ENCODE results near the gene TREM2. TPM values are rescaled to one million over a fixed set of nuclear protein-coding genes. Genes with fewer than 3 reads are reported as not detected.

The TREM2 gene
- total and polyA plus RNA-seq, 2 of the 8 experiments (the other 6 are each of a cell fraction or from before 2014, with no cell fraction given): 0.20 TPM; not detected in 1

- no peak overlapping the region for H4K91ac ChIP-seq (replicated peaks; ENCODE audit: insufficient read length, low read length)
- H4K20me1 ChIP-seq (replicated peaks in 1 of 2; ENCODE audit: control insufficient read depth in 1 of 2, insufficient read depth in 2 of 2, low read length in 2 of 2): no peaks in the 10 kb centered on the region
- H3K9me3 ChIP-seq (ENCODE audit: insufficient read depth in 2 of 2, low read depth in 1 of 2, low read length in 1 of 2): no peaks in the 10 kb centered on the region; a peak in 1 of 4 replicates
- no peak overlapping the region for H3K18ac ChIP-seq (ENCODE audit: extremely low read depth, low read length)
- no peak overlapping the region for H4K5ac ChIP-seq (ENCODE audit: insufficient read length, low read depth, low read length)
- DNase-seq (ENCODE audit: low read depth in 1 of 2, low spot score in 2 of 2) (no peak), FAIRE-seq (no peak)
- H2BK15ac ChIP-seq (ENCODE audit: low read length): no peak overlapping the region
- H3K4me1 ChIP-seq (replicated peaks in 1 of 4; ENCODE audit: control insufficient read depth in 3 of 4, insufficient read depth in 4 of 4, low read length in 3 of 4): peaks cover 0 to 12% (median 8%) of the 10 kb centered on the region in 4 experiments; a peak in 5 of 7 replicates
- H2BK5ac ChIP-seq (ENCODE audit: low read depth, low read length): no peak overlapping the region
- no peak overlapping the region for H3K4me3 ChIP-seq (ENCODE audit: extremely low read depth in 1 of 4, insufficient read depth in 2 of 4, low read depth in 3 of 4, low read length in 4 of 4)
- ChIA-PET CTCF (ENCODE audit: partially characterized antibody) (interaction anchor here (0.7 kb wide), 1 partner anchor 987 kb away, joined by 3 read pairs; no protein-coding TSS in a partner anchor), POLR2A (ENCODE audit: partially characterized antibody) (no interaction called here)
- no peak overlapping the region for H2BK20ac ChIP-seq (ENCODE audit: low read length)
- no peak overlapping the region for H3K27ac ChIP-seq (ENCODE audit: low read depth, low read length)
- WGBS, 2 experiments (ENCODE audit: extremely low coverage in 1 of 2, insufficient coverage in 1 of 2, insufficient read length in 1 of 2, insufficient replicate concordance in 2 of 2, low coverage in 1 of 2, low lambda C conversion rate in 2 of 2, missing lambda C conversion rate in 1 of 2): 89% methylated on average over 2 of the region's 2 CpGs; no CpG with 5 or more reads in 1 of the 2 experiments
- no peak overlapping the region for H3K56ac ChIP-seq (replicated peaks; ENCODE audit: insufficient read length, low read depth, low read length)
- no peak overlapping the region for H4K8ac ChIP-seq (ENCODE audit: extremely low read depth, insufficient read depth, low read length)
- H3K9ac ChIP-seq (replicated peaks in 1 of 4; ENCODE audit: extremely low read depth in 1 of 4, low read depth in 3 of 4, low read length in 3 of 4): no peak overlapping the region
- no peak overlapping the region for H3K4me2 ChIP-seq (ENCODE audit: insufficient read depth in 1 of 2, low read depth in 2 of 2, low read length in 2 of 2)
- no peak overlapping the region for H3K23ac ChIP-seq (ENCODE audit: insufficient read length)
- H2AFZ ChIP-seq (ENCODE audit: low read length): no peak overlapping the region
- no peak overlapping the region for H2AK5ac ChIP-seq (ENCODE audit: low read depth, low read length)
- H3K36me3 ChIP-seq (ENCODE audit: control insufficient read depth in 2 of 4, insufficient read depth in 4 of 4, low read length in 3 of 4): no peaks in the 10 kb centered on the region
- H2BK120ac ChIP-seq (replicated peaks; ENCODE audit: low read depth, low read length): no peak overlapping the region
- no peak overlapping the region for H2BK12ac ChIP-seq (ENCODE audit: low read depth, low read length)
- no peaks in the 10 kb centered on the region for H3K79me1 ChIP-seq (ENCODE audit: low read depth, low read length)
- no peaks in the 10 kb centered on the region for H3K79me2 ChIP-seq (ENCODE audit: control insufficient read depth in 1 of 2, insufficient read depth in 2 of 2, low read length in 2 of 2)
- H3K14ac ChIP-seq (ENCODE audit: insufficient read length): no peak overlapping the region
- no peak overlapping the region for H3K4ac ChIP-seq (replicated peaks; ENCODE audit: insufficient read length, low read depth, low read length)
- no peaks in the 10 kb centered on the region; the same call in 1 of the 2 replicates for H3K23me2 ChIP-seq (ENCODE audit: low read depth, low read length)
- H3K27me3 ChIP-seq (replicated peaks in 1 of 4; ENCODE audit: control insufficient read depth in 3 of 4, extremely low read depth in 1 of 4, insufficient read depth in 3 of 4, low read length in 3 of 4): no peaks in the 10 kb centered on the region
- TF ChIP-seq RNF2 (IDR thresholded peaks at IDR 0.05; ENCODE audit: borderline replicate concordance, low read depth, low read length, missing control alignments, poor library complexity, severe bottlenecking): no peak
- TF ChIP-seq CBX8 (IDR thresholded peaks at IDR 0.05; ENCODE audit: borderline replicate concordance, low read depth, low read length): no peak
- no peak for TF ChIP-seq ZNF274 (IDR thresholded peaks at IDR 0.05; ENCODE audit: borderline replicate concordance, extremely low read depth, low read length)
- no peak for TF ChIP-seq BCL11A (IDR thresholded peaks at IDR 0.05; ENCODE audit: low read depth in 2 of 2, low read length in 2 of 2)
- no peak for TF ChIP-seq SP2 (IDR thresholded peaks at IDR 0.05; ENCODE audit: low read length)
- TF ChIP-seq POLR2AphosphoS5 (IDR thresholded peaks at IDR 0.05; ENCODE audit: low read depth, low read length): no peak
- no peak for TF ChIP-seq JUND (IDR thresholded peaks at IDR 0.05; ENCODE audit: low read length)
Measured at GRCh38 chr6:41174610-41175009, 11.7 kb upstream of the TREM2 start.
